Measurements from ENCODE around the gene LYAR. TPM values are rescaled to one million over a fixed set of nuclear protein-coding genes. Genes with fewer than 3 reads are reported as not detected.

LYAR gene
- total RNA-seq, 1 experiment from 2014 or later = 29.8 TPM

- no peak for TF ChIP-seq CTCF (IDR thresholded peaks at IDR 0.05; ENCODE audit: insufficient read depth in 1 of 2, low read depth in 1 of 2, low read length in 1 of 2, severe bottlenecking in 1 of 2, unreplicated experiment in 1 of 2)
- no peaks in the 10 kb centered on the region for H3K36me3 ChIP-seq (ENCODE audit: control insufficient read depth, insufficient read depth, low read length)
- no peaks in the 10 kb centered on the region for H3K4me1 ChIP-seq
- intact Hi-C loops (cut with micrococcal nuclease; ENCODE audit: unreplicated experiment) = no loop called here
- H3K27me3 ChIP-seq (replicated peaks; ENCODE audit: control insufficient read depth, insufficient read depth, low read length) = no peaks in the 10 kb centered on the region
- no peaks in the 10 kb centered on the region for H3K36me3 Mint-ChIP-seq (ENCODE audit: insufficient read depth, unreplicated experiment)
- ChIA-PET CTCF (no interaction called here), POLR2A (no interaction called here)
- H3K9me3 ChIP-seq = no peaks in the 10 kb centered on the region
- no peak overlapping the region for H3K4me3 Mint-ChIP-seq (ENCODE audit: unreplicated experiment)
- H3K27ac Mint-ChIP-seq (ENCODE audit: unreplicated experiment) = no peak overlapping the region
- no peak overlapping the region for H3K4me3 ChIP-seq (ENCODE audit: low read depth, low read length)
- no peaks in the 10 kb centered on the region for H3K27me3 Mint-ChIP-seq (ENCODE audit: insufficient read depth, unreplicated experiment)
- H3K9me3 Mint-ChIP-seq (ENCODE audit: unreplicated experiment) = no peaks in the 10 kb centered on the region
- BruUV-seq (replicated peaks) = no TSS peak
- H3K4me1 Mint-ChIP-seq (ENCODE audit: low read depth, unreplicated experiment) = no peaks in the 10 kb centered on the region
- no peak for DNase-seq
These were observed 21.2 kb upstream of the LYAR start for GRCh38 chr4:4311193-4311592.

- H3K9me3 ChIP-seq = no peaks in the 10 kb centered on the region
- no peak overlapping the region for H3K4me3 Mint-ChIP-seq (ENCODE audit: unreplicated experiment)
- ChIA-PET POLR2A (no interaction called here), CTCF (no interaction called here)
- no peak for TF ChIP-seq CTCF (IDR thresholded peaks at IDR 0.05; ENCODE audit: insufficient read depth in 1 of 2, low read depth in 1 of 2, low read length in 1 of 2, severe bottlenecking in 1 of 2, unreplicated experiment in 1 of 2)
- no peaks in the 10 kb centered on the region for H3K36me3 ChIP-seq (ENCODE audit: control insufficient read depth, insufficient read depth, low read length)
- DNase-seq = no peak
- BruUV-seq (replicated peaks) = no TSS peak
- no peaks in the 10 kb centered on the region for H3K27me3 Mint-ChIP-seq (ENCODE audit: insufficient read depth, unreplicated experiment)
- H3K36me3 Mint-ChIP-seq (ENCODE audit: insufficient read depth, unreplicated experiment) = no peaks in the 10 kb centered on the region
- no peaks in the 10 kb centered on the region for H3K4me1 Mint-ChIP-seq (ENCODE audit: low read depth, unreplicated experiment)
- H3K27ac Mint-ChIP-seq (ENCODE audit: unreplicated experiment) = no peak overlapping the region
- intact Hi-C loops (cut with micrococcal nuclease; ENCODE audit: unreplicated experiment) = no loop called here
- H3K4me3 ChIP-seq (ENCODE audit: low read depth, low read length) = no peak overlapping the region
- H3K4me1 ChIP-seq = no peaks in the 10 kb centered on the region
- no peaks in the 10 kb centered on the region for H3K9me3 Mint-ChIP-seq (ENCODE audit: unreplicated experiment)
- no peaks in the 10 kb centered on the region for H3K27me3 ChIP-seq (replicated peaks; ENCODE audit: control insufficient read depth, insufficient read depth, low read length)
These were observed 19.0 kb upstream of the LYAR start for GRCh38 chr4:4308800-4309441.

- Mint-ChIP-seq H3K9me3 (ENCODE audit: unreplicated experiment) (no peaks in the 10 kb centered on the region), H3K27ac (ENCODE audit: unreplicated experiment) (no peak overlapping the region), H3K4me1 (ENCODE audit: low read depth, unreplicated experiment) (no peaks in the 10 kb centered on the region), H3K4me3 (ENCODE audit: unreplicated experiment) (no peak overlapping the region), H3K36me3 (ENCODE audit: insufficient read depth, unreplicated experiment) (peaks cover 5% of the 10 kb centered on the region), H3K27me3 (ENCODE audit: insufficient read depth, unreplicated experiment) (no peaks in the 10 kb centered on the region)
- no peak for DNase-seq
- intact Hi-C loops (cut with micrococcal nuclease; ENCODE audit: unreplicated experiment) = no loop called here
- H3K9me3 ChIP-seq = no peaks in the 10 kb centered on the region
- no peak for TF ChIP-seq CTCF (IDR thresholded peaks at IDR 0.05; ENCODE audit: insufficient read depth in 1 of 2, low read depth in 1 of 2, low read length in 1 of 2, severe bottlenecking in 1 of 2, unreplicated experiment in 1 of 2)
- CTCF ChIA-PET = no interaction called here
- no peaks in the 10 kb centered on the region for H3K27me3 ChIP-seq (replicated peaks; ENCODE audit: control insufficient read depth, insufficient read depth, low read length)
- POLR2A ChIA-PET = no interaction called here
- no peaks in the 10 kb centered on the region; the same call in 1 of the 2 replicates for H3K36me3 ChIP-seq (ENCODE audit: control insufficient read depth, insufficient read depth, low read length)
- BruUV-seq (replicated peaks) = no TSS peak
- H3K4me3 ChIP-seq (ENCODE audit: low read depth, low read length) = no peak overlapping the region
- H3K4me1 ChIP-seq = no peaks in the 10 kb centered on the region
These were observed 17.0 kb upstream of the LYAR start for GRCh38 chr4:4306920-4307319.

Measured in Caco-2 (cell line).